Neuronal stem cell (in vitro differentiated cells): ENCODE measurements around the gene HS3ST3B1.

ENCODE experiments used
- DNase-seq: peaks from one replicate; pipeline ENCODE4 v3.0.0-alpha.2; 2013; ENCODE audit warnings: low spot score
- H2AFZ ChIP-seq: one replicate; pipeline ENCODE4 v1.6.1; 2013; ENCODE audit warnings: mild to moderate bottlenecking, low read length, inconsistent platforms
- H2AK5ac ChIP-seq: 2 replicates; pipeline ENCODE4 v1.6.1; 2013; ENCODE audit warnings: low read depth, mild to moderate bottlenecking, inconsistent platforms, low read length, moderate library complexity, mixed read lengths
- H2BK120ac ChIP-seq: 2 replicates; pipeline ENCODE4 v1.6.1; 2013; ENCODE audit warnings: low read depth, mild to moderate bottlenecking, inconsistent platforms, low read length, moderate library complexity, mixed read lengths
- H2BK12ac ChIP-seq: one replicate; pipeline ENCODE4 v1.6.1; 2013; ENCODE audit warnings: low read length, inconsistent platforms
- H2BK15ac ChIP-seq: 2 replicates; pipeline ENCODE4 v1.6.1; 2013; ENCODE audit warnings: mild to moderate bottlenecking, low read length, inconsistent platforms, mixed read lengths
- H2BK5ac ChIP-seq: one replicate; pipeline ENCODE4 v1.6.1; 2013; ENCODE audit warnings: inconsistent platforms, mild to moderate bottlenecking, low read length, moderate library complexity
- H3K14ac ChIP-seq: one replicate; pipeline ENCODE4 v1.6.1; 2013; ENCODE audit warnings: low read length, inconsistent platforms
- H3K18ac ChIP-seq: 2 replicates; pipeline ENCODE4 v1.6.1; 2013; ENCODE audit warnings: low read length, inconsistent platforms
- H3K23ac ChIP-seq: 2 replicates; pipeline ENCODE4 v1.6.1; 2013; ENCODE audit warnings: low read depth, mild to moderate bottlenecking, mixed read lengths, low read length, inconsistent platforms; ENCODE audit not compliant: poor library complexity
- H3K27ac ChIP-seq: replicated peaks from 3 replicates; pipeline ENCODE4 v1.5.1; 2013; ENCODE audit warnings: low read length, inconsistent platforms
- H3K27me3 ChIP-seq, 3 experiments: 2 replicates each; pipeline ENCODE4 v1.6.1; 2013; ENCODE audit warnings: low read length in 3 of 3, mild to moderate bottlenecking in 2 of 3, inconsistent platforms in 1 of 3, low read depth in 1 of 3, mixed read lengths in 1 of 3, moderate library complexity in 1 of 3; ENCODE audit not compliant: control insufficient read depth in 3 of 3, insufficient read depth in 3 of 3
- H3K36me3 ChIP-seq, 2 donors: replicated peaks in 1 of 2; 2 replicates each; pipeline ENCODE4 v1.6.1; 2013; ENCODE audit warnings: low read length in 2 of 2; ENCODE audit not compliant: control insufficient read depth in 2 of 2, insufficient read depth in 2 of 2
- H3K4ac ChIP-seq: 2 replicates; pipeline ENCODE4 v1.6.1; 2013; ENCODE audit warnings: inconsistent platforms, mild to moderate bottlenecking, low read length, moderate library complexity
- H3K4me1 ChIP-seq, 2 donors: 1 replicate in 1 of 2; 2 replicates in 1 of 2; pipeline ENCODE4 v1.6.1; 2013; ENCODE audit warnings: low read length in 2 of 2, low read depth in 1 of 2; ENCODE audit not compliant: control insufficient read depth in 2 of 2, insufficient read depth in 1 of 2
- H3K4me2 ChIP-seq: one replicate; pipeline ENCODE4 v1.6.1; 2013; ENCODE audit warnings: mild to moderate bottlenecking, low read length, inconsistent platforms; ENCODE audit not compliant: insufficient read depth, poor library complexity, severe bottlenecking
- H3K4me3 ChIP-seq, 2 donors: 2 replicates each; pipeline ENCODE4 v1.5.1; 2013; ENCODE audit warnings: low read length in 2 of 2, mild to moderate bottlenecking in 2 of 2, inconsistent platforms in 1 of 2, moderate library complexity in 1 of 2
- H3K79me1 ChIP-seq: one replicate; pipeline ENCODE4 v1.6.1; 2013; ENCODE audit warnings: low read depth, mild to moderate bottlenecking, inconsistent platforms, low read length, moderate library complexity
- H3K9ac ChIP-seq: one replicate; pipeline ENCODE4 v1.6.1; 2013; ENCODE audit warnings: mild to moderate bottlenecking, low read depth, low read length, inconsistent platforms; ENCODE audit not compliant: poor library complexity
- H3K9me3 ChIP-seq, 2 donors: replicated peaks in 1 of 2; 2 replicates each; pipeline versions ENCODE3 to v1.6.1; 2013; ENCODE audit warnings: low read length in 2 of 2, mild to moderate bottlenecking in 2 of 2, inconsistent platforms in 1 of 2, low read depth in 1 of 2, mixed read lengths in 1 of 2, moderate library complexity in 1 of 2; ENCODE audit not compliant: control insufficient read depth in 2 of 2, insufficient read depth in 1 of 2
- H4K8ac ChIP-seq: one replicate; pipeline ENCODE4 v1.6.1; 2013; ENCODE audit warnings: low read depth, mild to moderate bottlenecking, inconsistent platforms, low read length, moderate library complexity
- H4K91ac ChIP-seq: one replicate; pipeline ENCODE4 v1.6.1; 2013; ENCODE audit warnings: low read length, low read depth, mild to moderate bottlenecking, inconsistent platforms; ENCODE audit not compliant: poor library complexity
- WGBS, 2 donors: extraction: QIAGEN DNeasy Blood & Tissue Kit; methylation state at CpG; one replicate each; pipeline ENCODE4 v1.1.7; 2013; ENCODE audit warnings: missing lambda C conversion rate in 2 of 2, mixed read lengths in 1 of 2; ENCODE audit not compliant: insufficient read length in 2 of 2, insufficient replicate concordance in 1 of 2; ENCODE audit errors: extremely low coverage in 2 of 2; 5-methylcytosine and 5-hydroxymethylcytosine counted together

HS3ST3B1 gene

DNA sequence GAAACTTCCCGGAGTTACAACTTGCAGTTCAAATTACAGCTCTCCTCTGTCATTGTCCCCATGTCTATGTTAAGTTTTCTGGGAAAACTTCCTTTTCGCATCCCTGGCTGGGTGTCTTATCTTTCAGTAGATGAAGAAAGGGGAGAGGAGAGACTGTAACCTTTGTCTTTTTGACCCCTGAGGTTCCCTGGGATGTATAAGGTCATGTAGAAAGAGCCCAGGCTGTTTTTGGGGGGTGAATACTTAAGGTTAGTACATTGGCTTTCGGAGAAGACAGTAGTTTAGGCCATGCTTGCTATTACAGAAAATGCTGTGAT lies 31.1 kb downstream of the HS3ST3B1 start:
- Histone ChIP-seq H3K9ac (no peak overlapping the region), H3K4me1 (peaks cover 32 to 37% of the 10 kb centered on the region in 2 donors), H3K27ac (peak overlapping the region; percentile 85), H3K18ac (no peak overlapping the region), H2BK5ac (no peak overlapping the region), H4K8ac (no peak overlapping the region), H4K91ac (no peak overlapping the region), H3K36me3 (peaks cover 0 to 71% of the 10 kb centered on the region in 2 donors), H2AFZ (no peak overlapping the region), H3K4ac (no peak overlapping the region), H2BK120ac (no peak overlapping the region), H2BK12ac (no peak overlapping the region), H3K4me2 (no peak overlapping the region), H2BK15ac (no peak overlapping the region), H3K4me3 (no peak overlapping the region), H3K14ac (no peak overlapping the region), H3K79me1 (peaks cover 2% of the 10 kb centered on the region), H2AK5ac (no peak overlapping the region), H3K9me3 (peaks cover 0 to 29% of the 10 kb centered on the region in 2 donors), H3K23ac (no peak overlapping the region), H3K27me3 (no peaks in the 10 kb centered on the region)
- no CpG with 5 or more reads among the region's 3 CpGs for WGBS, 2 donors
- no peak for DNase-seq

DNA sequence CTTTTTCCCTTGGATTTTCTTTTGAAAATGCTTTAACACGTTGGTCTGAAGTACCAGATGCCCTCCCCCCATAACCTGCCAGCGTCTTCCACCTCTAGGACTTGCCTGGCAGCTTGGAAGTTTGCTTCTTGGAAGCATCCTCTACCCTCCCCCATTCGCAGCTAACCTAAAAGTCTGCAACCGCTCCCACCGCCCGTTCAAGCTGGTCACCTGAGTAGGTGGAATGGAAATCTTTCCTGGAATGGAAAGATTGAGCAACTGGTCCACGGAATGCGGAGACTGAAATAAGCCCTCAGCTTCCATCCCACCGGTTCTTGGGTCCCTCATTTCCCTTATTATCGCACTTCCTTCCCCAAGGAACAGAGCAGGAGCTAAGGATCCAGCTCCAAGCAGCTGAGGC lies 31.4 kb downstream of the HS3ST3B1 start:
- H3K27ac ChIP-seq, result peak overlapping the region; percentile 85
- H3K4me1 ChIP-seq, result peaks cover 31 to 37% of the 10 kb centered on the region in 2 donors
- WGBS, 2 donors, result no CpG with 5 or more reads among the region's 10 CpGs

GRCh38 chr17:14333506-14333905 lies 32.6 kb downstream of the HS3ST3B1 start:
- no peaks in the 10 kb centered on the region for H3K27me3 ChIP-seq
- H3K36me3 ChIP-seq, result peaks cover 4 to 71% of the 10 kb centered on the region in 2 donors
- no peak overlapping the region for H4K8ac ChIP-seq
- no peak overlapping the region for H2BK12ac ChIP-seq
- no peak overlapping the region for H3K4me3 ChIP-seq
- H3K79me1 ChIP-seq, result peaks cover 2% of the 10 kb centered on the region
- peaks cover 0 to 29% of the 10 kb centered on the region in 2 donors for H3K9me3 ChIP-seq
- H2BK120ac ChIP-seq, result no peak overlapping the region
- H3K4ac ChIP-seq, result no peak overlapping the region
- H3K23ac ChIP-seq, result no peak overlapping the region
- 100% methylated on average over 2 of the region's 7 CpGs; no CpG with 5 or more reads in 1 of the 2 donors for WGBS, 2 donors
- H2AFZ ChIP-seq, result no peak overlapping the region
- no peak overlapping the region for H2BK15ac ChIP-seq
- no peak for DNase-seq
- no peak overlapping the region for H4K91ac ChIP-seq
- no peak overlapping the region for H2AK5ac ChIP-seq
- H3K18ac ChIP-seq, result no peak overlapping the region
- H3K4me2 ChIP-seq, result no peak overlapping the region
- no peak overlapping the region for H3K9ac ChIP-seq
- H3K14ac ChIP-seq, result no peak overlapping the region
- no peak overlapping the region for H2BK5ac ChIP-seq
- peaks cover 22 to 33% of the 10 kb centered on the region in 2 donors for H3K4me1 ChIP-seq
- no peak overlapping the region for H3K27ac ChIP-seq

More for the DNA sequence above, 31.4 kb downstream of the HS3ST3B1 start:
- peaks cover 0 to 71% of the 10 kb centered on the region in 2 donors for H3K36me3 ChIP-seq
- no peak overlapping the region for H3K23ac ChIP-seq
- no peak overlapping the region for H3K4me2 ChIP-seq
- no peak overlapping the region for H2AK5ac ChIP-seq
- peak overlapping the region; percentile 4 for H3K18ac ChIP-seq
- H3K14ac ChIP-seq, result no peak overlapping the region
- H3K9ac ChIP-seq, result no peak overlapping the region
- peaks cover 0 to 29% of the 10 kb centered on the region in 2 donors for H3K9me3 ChIP-seq
- H2BK120ac ChIP-seq, result no peak overlapping the region
- no peak for DNase-seq
- H3K4ac ChIP-seq, result no peak overlapping the region
- no peak overlapping the region for H2BK15ac ChIP-seq
- no peaks in the 10 kb centered on the region for H3K27me3 ChIP-seq
- no peak overlapping the region for H2BK12ac ChIP-seq
- H3K79me1 ChIP-seq, result peaks cover 2% of the 10 kb centered on the region
- no peak overlapping the region for H4K8ac ChIP-seq
- no peak overlapping the region for H2AFZ ChIP-seq
- H3K4me3 ChIP-seq, result no peak overlapping the region
- H4K91ac ChIP-seq, result no peak overlapping the region
- no peak overlapping the region for H2BK5ac ChIP-seq

- no peak overlapping the region for H3K4ac ChIP-seq
- H3K4me2 ChIP-seq, result no peak overlapping the region
- no peak overlapping the region for H2AK5ac ChIP-seq
- H3K4me3 ChIP-seq, result no peak overlapping the region
- no peak overlapping the region for H2AFZ ChIP-seq
- H3K23ac ChIP-seq, result no peak overlapping the region
- no CpG with 5 or more reads among the region's 3 CpGs for WGBS, 2 donors
- no peak overlapping the region for H4K8ac ChIP-seq
- no peak overlapping the region for H3K9ac ChIP-seq
- peaks cover 19 to 26% of the 10 kb centered on the region in 2 donors for H3K4me1 ChIP-seq
- DNase-seq, result no peak
- no peak overlapping the region for H4K91ac ChIP-seq
- H3K9me3 ChIP-seq, result peaks cover 0 to 29% of the 10 kb centered on the region in 2 donors
- peaks cover 4 to 75% of the 10 kb centered on the region in 2 donors for H3K36me3 ChIP-seq
- H3K79me1 ChIP-seq, result peaks cover 2% of the 10 kb centered on the region
- no peaks in the 10 kb centered on the region for H3K27me3 ChIP-seq
- no peak overlapping the region for H2BK5ac ChIP-seq
- no peak overlapping the region for H3K27ac ChIP-seq
- no peak overlapping the region for H2BK120ac ChIP-seq
- H3K18ac ChIP-seq, result no peak overlapping the region
- no peak overlapping the region for H3K14ac ChIP-seq
- H2BK12ac ChIP-seq, result no peak overlapping the region
- no peak overlapping the region for H2BK15ac ChIP-seq
Observed at GRCh38 chr17:14334276-14334840, 33.5 kb downstream of the HS3ST3B1 start.
